NCI-H748 treated with DMSO at 0.1 percent for 48 hours (cell line): ENCODE results near the gene GAS6.
"Not testable (repeated sequence)": the region's sequence is repeated elsewhere in the genome, so short reads cannot be mapped to it uniquely, and the experiment has no call there.

Experiments used
- DNase-seq: peaks from one replicate; lab custom pipeline; 2025; lab: John Stamatoyannopoulos, UW

The GAS6 gene

DNA sequence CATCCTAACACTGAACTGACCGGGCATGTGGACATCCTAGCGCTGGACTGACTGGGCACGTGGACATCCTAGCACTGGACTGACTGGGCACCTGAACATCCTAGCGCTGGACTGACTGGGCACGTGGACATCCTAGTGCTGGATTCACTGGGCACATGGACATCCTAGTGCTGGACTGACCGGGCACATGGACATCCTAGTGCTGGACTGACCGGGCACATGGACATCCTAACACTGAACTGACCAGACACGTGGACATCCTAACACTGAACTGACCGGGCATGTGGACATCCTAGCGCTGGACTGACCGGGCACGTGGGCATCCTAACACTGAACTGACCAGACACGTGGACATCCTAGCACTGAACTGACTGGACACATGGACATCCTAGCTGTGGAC is 73.9 kb downstream of the GAS6 start:
- DNase-seq: not testable (repeated sequence)

- no peak for DNase-seq
Observed at GRCh38 chr13:113789167-113789566, 74.7 kb downstream of the GAS6 start.

DNA sequence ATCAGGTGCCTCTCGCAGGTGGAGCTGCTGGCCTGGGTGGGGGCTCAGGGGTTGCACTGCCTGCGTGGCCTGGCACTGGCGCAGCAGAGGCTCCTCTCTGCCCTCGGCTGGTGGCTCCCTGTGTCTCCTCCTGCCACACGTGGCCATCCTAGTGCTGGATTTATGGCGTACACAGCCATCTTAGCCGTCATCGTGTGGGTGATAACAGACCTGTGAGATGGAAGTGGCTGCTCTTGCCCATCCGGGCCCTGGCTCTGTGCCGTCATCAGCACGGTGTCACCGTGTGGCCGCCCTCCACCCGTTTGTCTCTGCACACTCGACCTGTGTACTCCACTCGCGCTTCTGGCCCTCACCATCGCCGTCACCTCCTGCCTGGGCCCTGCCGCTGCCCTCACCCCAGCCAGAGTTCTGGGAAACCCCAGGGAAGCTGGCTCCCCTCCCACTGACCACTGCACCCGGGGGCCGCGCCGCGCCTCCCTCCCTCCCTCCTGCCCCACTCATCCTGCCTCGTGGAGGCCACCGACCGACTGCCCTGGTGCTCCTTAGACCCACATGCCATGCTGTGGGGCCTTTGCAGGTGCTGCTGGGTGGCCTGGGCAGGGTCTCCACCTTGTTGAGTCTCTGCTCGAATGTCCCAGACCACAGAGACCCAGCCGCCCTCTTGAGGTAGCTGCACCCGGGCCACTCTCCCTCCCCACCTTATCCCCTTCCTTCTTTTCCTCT is 75.3 kb downstream of the GAS6 start:
- no peak for DNase-seq

- no peak for DNase-seq
Observed at GRCh38 chr13:113787694-113788093, 76.2 kb downstream of the GAS6 start.

DNA sequence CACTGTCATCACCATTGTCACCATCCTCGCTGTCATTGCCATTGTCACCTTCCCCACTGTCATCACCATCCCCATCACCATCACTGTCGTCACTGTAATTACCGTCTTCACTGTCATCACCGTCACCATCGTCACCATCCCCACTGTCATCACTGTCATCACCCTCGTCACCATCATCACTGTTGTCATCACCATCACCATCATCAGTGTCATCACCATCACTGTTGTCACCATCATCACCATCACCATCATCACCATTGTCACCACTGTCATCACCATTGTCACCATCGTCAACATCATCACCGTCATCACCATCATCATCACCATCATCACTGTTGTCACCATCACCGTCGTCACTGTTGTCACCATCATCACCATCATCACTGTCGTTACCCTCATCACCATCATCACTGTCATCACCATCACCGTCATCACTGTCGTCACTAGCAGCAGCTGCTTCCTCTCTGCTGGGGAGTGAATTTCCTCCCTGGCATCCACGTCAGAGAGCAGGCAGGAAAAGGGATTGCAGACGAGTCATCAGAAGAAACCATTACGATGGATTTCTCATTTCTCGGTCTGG is 77.5 kb downstream of the GAS6 start:
- DNase-seq: no peak

GRCh38 chr13:113785051-113786010 is 78.5 kb downstream of the GAS6 start:
- DNase-seq: no peak

DNA sequence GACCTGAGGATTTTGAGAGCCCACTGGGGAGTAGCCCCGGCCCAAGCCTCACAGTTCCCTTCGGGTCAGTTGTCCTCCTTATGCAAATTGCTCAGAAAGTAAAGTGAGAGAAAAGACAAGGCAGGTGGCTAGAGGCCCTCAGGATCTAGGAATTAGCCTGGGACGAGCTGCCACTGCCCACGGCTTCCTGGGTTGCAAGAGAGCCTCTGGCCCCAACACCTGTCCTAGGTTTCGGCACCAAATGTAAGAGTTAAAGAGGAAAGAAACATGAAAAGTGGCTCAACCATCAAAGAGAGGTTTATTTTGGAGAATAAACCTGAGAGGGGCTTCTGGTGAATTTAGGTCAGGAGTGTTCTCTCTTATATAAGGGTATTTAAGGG is 79.2 kb downstream of the GAS6 start:
- no peak for DNase-seq

GRCh38 chr13:113783966-113784644 is 79.8 kb downstream of the GAS6 start:
- DNase-seq: no peak

DNA sequence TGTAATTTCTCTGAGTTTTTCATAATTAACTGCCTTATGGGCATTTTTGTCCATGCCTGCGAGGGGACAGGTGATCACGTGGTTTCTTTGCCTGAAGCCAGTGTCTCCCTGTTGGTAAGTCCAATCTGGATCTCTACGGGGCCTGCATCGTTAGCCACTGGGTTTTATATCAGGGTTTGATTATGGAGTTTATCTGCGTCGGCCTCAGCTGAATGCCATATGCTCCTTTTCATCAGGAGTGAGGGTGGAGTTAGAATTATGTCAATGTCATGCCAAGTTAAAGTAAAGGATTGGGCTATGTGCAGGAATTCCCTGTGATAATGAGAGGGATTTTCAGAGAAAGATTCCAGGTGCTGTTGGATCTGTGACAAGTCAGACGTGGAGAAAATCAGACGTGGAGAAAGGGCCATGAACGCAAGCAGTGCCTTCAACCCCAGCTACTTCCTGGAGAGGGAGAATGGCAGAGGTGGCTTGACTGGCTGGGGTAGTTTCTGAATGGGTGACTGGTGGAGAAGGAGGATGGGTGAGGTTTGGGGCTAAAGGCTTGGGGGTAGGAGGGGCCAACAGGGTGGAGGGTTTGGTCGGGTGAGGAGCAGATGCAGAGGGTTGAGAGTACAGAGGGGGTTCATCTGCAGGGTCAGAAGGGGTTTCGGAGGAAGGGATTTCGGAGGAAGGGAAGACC is 80.5 kb downstream of the GAS6 start:
- DNase-seq: no peak

DNA sequence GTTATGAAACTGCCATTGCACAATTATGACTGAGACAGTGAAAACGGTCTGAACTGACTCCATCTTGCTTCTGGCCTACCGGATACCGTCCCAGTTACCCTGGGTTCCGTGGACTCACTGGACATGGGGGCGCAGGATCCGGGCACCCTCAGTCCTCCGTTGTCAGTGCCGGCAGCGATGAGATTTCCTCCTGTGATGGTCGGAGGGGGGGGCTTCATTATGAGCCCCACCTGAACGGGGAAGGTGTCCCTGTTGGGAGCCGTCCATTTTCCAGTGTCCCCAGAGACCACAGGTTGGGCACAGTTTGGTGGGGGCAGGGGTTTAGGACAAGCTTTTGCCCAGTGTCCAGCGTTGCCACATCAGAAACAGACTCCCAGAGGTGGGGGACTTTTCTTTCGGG is 81.4 kb downstream of the GAS6 start:
- no peak for DNase-seq

- DNase-seq: no peak
Observed at GRCh38 chr13:113781571-113781970, 82.3 kb downstream of the GAS6 start.

DNA sequence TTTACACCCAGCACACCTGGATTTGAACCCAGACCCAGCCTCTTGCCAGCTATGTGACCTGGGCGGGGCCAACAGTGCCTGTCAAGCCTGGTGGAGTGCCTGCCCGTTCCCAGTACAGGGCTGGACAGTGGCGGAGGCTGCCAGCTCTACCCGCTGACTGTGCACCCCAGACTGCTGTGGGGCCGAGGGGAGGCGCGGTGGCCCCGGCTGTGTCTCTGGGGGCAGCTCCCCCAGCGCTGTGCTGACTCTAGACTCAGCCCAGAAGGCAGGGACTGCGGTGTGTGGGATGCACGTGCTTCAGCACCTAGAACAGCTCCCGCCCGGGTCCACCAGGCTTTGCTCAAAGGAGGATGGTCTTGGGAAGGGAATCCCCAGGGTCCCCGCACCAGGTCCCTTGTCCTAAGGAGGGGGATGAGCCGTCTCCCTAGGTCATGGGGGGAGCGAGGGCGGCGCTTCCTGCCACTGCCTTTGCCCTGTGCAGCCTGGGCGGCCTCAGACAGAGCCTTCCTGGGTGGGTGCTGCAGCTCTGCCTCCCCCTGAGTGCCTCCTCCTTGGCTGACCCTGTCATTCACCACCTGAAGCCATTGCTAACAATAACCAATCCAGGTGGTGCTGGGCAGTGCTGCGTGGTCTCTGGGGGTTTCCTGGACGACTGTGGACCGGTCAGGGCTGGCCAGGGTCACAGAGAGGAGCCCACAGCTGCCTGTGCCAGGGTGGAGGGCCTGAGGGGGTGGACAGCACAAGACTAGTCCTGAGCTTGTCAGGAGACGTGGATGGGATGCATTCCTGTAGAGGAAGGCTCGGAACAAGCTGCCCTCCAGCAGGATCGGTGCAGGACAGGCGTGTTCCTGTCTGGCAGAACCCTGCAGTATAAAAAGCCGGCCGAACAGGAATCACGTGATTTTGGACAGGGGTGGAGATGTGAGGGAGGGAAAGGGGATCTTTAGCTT is 86.3 kb downstream of the GAS6 start:
- DNase-seq: no peak

GRCh38 chr13:113776231-113777125 is 87.4 kb downstream of the GAS6 start:
- peak; percentile 84 for DNase-seq

DNA sequence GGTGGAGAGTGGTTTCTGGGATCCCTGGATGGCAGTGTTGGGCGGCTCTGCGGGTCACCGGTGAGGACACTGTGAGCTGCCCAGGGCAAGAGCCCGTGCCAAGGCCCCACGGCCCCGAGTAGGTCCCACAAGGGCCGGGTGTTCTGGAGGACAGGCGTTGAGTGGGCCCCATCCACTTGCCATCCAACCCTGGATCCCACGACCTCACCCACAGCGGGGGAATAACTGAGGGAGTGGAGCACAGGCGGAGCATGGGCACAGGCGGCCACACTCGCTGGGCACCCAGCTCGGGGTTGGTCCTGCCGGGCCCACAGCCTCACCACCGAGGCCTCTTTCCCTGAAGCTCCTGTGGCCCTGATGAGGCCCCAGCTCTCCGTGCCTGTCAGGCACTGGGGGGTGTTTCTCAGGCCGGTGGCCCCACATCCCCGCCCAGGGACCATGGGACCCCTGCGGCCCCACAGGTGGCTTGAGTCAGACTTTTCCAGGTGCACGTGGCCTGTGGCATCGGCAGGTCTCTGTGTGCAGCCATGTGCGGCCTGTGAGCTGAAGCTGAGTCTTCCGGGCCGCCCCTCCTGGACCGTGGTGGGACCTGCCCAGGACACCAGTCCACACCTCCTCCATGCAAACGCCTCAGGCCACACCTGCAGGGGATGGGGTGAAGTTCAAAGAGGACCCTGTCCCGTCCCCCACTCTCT is 88.3 kb downstream of the GAS6 start:
- no peak for DNase-seq

GRCh38 chr13:113774177-113775107 is 89.4 kb downstream of the GAS6 start:
- no peak for DNase-seq

DNA sequence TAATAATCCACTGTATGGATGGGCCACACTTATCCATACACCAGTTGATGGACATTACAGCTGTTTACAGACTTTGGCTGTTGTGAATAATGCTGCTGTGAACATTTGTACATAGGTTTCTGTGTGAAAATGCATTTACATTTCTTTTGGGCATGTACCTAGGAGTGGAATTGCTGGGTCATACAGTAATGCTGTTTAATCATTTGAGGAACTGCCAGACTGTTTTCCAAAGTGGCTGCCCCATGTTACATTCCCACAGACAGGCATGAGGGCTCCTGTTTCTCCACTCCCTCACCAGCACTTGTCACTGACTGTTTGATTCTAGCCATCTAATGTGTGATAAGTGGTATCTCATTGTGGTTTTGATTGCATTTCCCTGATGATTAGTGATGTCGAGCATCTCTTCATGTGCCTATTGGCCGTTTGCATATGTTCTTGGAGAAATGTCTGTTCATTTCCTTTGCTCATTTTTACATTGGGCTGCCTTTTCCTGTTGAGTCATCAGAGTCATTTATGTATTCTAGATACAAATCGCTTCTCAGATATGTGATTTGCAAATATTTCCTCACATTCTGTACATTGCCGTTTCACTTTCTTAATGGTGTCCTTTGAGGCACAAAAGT is 92.1 kb downstream of the GAS6 start:
- no peak for DNase-seq

- DNase-seq: no peak
Observed at GRCh38 chr13:113770937-113771336, 92.9 kb downstream of the GAS6 start.
